ENCODE data around the gene EGLN3.

Gene EGLN3

DNA sequence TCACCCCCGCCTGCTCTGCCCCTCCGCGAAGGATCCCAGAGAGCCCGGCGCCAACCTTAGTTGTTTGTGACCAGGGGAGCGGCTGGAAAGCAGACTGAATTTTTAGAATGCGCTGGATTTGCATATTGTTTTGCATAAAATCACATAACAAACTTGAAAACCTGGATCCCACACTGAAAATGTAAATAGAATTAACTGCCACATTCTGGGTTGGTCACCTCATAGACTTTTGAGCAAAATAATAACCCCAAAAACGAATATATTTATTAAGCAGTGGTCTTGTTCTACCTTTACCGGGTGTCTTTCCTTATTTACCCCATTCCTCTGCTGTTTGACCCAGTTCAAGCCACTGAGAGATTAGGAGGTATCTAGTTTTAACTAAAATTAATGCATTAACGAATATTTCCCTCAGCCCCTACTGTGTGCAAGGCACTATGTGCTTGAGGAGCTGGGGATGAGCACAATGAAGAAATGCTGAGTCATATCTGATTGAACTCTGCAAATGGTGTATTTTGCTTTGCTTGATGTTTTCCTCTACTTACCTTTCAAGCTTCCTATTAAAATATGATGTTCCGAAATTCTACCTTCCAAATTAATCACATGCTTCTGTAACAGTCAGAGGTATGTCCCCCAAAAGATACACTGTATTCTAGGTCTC lies 438 bp upstream of the EGLN3 start:
- TF ChIP-seq, protein P1, sequence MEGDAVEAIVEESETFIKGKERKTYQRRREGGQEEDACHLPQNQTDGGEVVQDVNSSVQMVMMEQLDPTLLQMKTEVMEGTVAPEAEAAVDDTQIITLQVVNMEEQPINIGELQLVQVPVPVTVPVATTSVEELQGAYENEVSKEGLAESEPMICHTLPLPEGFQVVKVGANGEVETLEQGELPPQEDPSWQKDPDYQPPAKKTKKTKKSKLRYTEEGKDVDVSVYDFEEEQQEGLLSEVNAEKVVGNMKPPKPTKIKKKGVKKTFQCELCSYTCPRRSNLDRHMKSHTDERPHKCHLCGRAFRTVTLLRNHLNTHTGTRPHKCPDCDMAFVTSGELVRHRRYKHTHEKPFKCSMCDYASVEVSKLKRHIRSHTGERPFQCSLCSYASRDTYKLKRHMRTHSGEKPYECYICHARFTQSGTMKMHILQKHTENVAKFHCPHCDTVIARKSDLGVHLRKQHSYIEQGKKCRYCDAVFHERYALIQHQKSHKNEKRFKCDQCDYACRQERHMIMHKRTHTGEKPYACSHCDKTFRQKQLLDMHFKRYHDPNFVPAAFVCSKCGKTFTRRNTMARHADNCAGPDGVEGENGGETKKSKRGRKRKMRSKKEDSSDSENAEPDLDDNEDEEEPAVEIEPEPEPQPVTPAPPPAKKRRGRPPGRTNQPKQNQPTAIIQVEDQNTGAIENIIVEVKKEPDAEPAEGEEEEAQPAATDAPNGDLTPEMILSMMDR (conservative IDR thresholded peaks at IDR 0.05) = no peak
- peak overlapping the region; percentile 53; the same call in 1 of the 2 replicates for H3K27ac ChIP-seq

GRCh38 chr14:33949411-33949893 lies 1.4 kb downstream of the EGLN3 start:
- no peak overlapping the region for H3K27ac ChIP-seq
- TF ChIP-seq, protein P1 (conservative IDR thresholded peaks at IDR 0.05) = no peak

- TF ChIP-seq, protein P1 (conservative IDR thresholded peaks at IDR 0.05) = no peak
- no peak overlapping the region for H3K27ac ChIP-seq
Observed at GRCh38 chr14:33948869-33949408, 1.9 kb downstream of the EGLN3 start.

DNA sequence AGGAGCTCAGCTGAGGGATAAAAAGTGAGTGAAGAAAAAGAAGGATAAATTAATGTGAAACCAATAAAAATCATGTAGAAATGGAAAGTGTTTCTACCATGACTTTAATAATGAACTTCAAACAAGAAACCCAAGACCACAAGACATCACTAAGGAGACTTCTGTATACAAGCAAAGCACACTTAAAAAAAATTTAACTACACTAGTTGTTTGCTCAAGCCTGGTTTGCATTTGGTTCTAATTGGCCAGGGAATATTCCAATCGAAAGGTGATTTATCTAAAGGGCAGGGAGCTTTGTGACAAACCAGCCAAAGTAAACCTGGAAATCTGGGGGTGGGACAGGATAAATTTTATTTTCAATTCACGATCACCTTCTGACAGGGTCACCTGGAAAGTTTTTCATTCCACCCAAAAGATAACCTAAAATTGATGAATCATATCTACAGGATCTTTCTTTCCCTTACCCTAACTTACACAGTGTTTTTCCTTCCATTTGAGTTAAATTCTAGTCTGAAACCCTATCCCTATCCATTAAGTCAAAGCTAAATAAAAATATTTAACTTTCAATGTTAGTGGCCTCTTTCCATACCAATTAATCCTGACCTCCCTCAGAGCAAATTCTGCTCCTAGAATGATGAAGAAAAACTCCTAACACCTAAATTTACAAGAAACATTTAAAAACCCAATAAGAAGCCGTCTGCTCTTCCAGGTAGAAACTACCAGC lies 2.6 kb downstream of the EGLN3 start:
- TF ChIP-seq, protein P1 (conservative IDR thresholded peaks at IDR 0.05) = no peak
- no peak overlapping the region for H3K27ac ChIP-seq

DNA sequence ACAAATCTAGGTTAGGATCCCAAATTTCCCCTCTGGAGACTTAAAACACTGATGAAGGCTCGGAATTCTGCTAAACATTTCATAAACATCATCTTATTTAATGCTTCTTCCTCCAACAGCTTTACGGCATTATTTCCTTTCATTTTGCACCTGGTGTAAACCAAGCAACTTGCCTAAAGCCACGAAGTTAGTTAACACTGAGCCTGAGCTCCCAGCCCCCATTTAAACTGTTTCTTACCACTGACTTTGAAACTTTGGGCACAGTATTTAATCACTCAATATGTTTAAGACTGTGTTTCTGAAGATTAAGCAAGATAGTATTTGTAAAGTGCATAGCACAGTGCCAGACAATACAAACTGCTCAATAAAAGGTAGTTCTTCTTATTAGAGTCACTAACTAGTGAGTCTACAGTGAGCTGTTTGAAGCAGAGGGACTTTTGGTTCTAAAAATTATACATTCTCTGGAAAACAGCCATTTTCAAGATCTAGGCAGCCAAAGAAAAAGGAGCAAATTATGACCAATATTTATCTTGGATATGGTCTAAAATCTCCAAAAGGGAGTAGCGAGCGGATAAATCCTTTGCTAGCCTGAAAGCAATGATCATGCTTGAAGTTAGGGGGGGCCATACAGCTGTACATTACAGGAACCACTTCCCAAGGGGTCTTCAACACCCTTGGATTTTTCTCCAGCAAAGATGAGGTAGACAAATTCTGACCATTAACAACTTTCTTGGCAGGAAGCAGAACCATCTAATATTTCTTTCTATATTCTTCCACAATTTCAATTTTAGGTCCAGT lies 4.0 kb downstream of the EGLN3 start:
- TF ChIP-seq, protein P1 (conservative IDR thresholded peaks at IDR 0.05) = no peak
- no peak overlapping the region for H3K27ac ChIP-seq

GRCh38 chr14:33945210-33946088 lies 5.4 kb downstream of the EGLN3 start:
- H3K27ac ChIP-seq = peak overlapping the region; percentile 90
- TF ChIP-seq, protein P1 (conservative IDR thresholded peaks at IDR 0.05) = no peak

Data from VCaP (cell line).